Measurements from ENCODE around the gene ADAM23.

GRCh38 chr2:206531996-206532543 lies 88.7 kb downstream of the ADAM23 start:
- TF ChIP-seq CTCF (IDR thresholded peaks at IDR 0.05; ENCODE audit: low read depth, low read length, poor library complexity, severe bottlenecking) (no peak), EZH2phosphoT487 (IDR thresholded peaks at IDR 0.05; ENCODE audit: borderline replicate concordance, low read length) (no peak)
